ENCODE data around the gene CELA2B. TPM values are rescaled to one million over a fixed set of nuclear protein-coding genes. Genes with fewer than 3 reads are reported as not detected.

Gene CELA2B
- total and polyA plus RNA-seq, 2 of the 8 experiments (the other 6 are each of a cell fraction or from before 2014, with no cell fraction given), result not detected

DNA sequence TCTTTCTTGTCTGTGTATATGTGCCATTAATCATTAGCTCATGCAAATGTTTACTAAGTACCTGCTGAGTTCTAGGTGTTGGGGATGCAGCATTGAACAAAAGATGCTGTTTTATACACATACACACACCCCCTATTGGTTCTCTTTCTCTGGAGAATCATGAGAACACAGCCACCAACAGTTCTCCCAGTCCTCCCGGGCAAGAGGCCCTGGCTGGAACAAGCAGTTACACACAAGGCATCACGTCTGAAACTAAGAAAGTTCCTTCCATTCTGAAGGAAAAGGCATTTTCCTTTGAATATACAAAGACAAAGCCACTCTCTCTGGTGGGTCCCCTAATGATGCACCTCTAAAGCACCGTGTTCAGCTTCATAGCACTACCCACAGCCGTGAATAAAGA, 37.3 kb downstream of the CELA2B start:
- H2AFZ ChIP-seq (ENCODE audit: low read length), result no peak overlapping the region
- no peak overlapping the region for H2BK15ac ChIP-seq (ENCODE audit: low read length)
- H3K79me2 ChIP-seq (ENCODE audit: control insufficient read depth in 1 of 2, insufficient read depth in 2 of 2, low read length in 2 of 2), result peaks cover 0 to 13% of the 10 kb centered on the region in 2 experiments; a peak in 2 of 4 replicates
- H3K14ac ChIP-seq (ENCODE audit: insufficient read length), result no peak overlapping the region
- H2BK120ac ChIP-seq (replicated peaks; ENCODE audit: low read depth, low read length), result no peak overlapping the region
- no peaks in the 10 kb centered on the region for H3K23me2 ChIP-seq (ENCODE audit: low read depth, low read length)
- TF ChIP-seq SIN3A (conservative IDR thresholded peaks at IDR 0.05 in 1 of 2, IDR thresholded peaks at IDR 0.05 in 1 of 2; ENCODE audit: low read depth in 1 of 2, low read length in 2 of 2) (no peak), ATF3 (IDR thresholded peaks at IDR 0.05; ENCODE audit: insufficient read depth, low read depth, low read length) (no peak), KDM1A (IDR thresholded peaks at IDR 0.05; ENCODE audit: borderline replicate concordance, low read length) (no peak), SP4 (IDR thresholded peaks at IDR 0.05; ENCODE audit: low read length) (no peak), POLR2A (IDR thresholded peaks at IDR 0.05; ENCODE audit: control extremely low read depth in 1 of 2, low read depth in 2 of 2, low read length in 2 of 2) (no peak), GTF2F1 (IDR thresholded peaks at IDR 0.05; ENCODE audit: borderline replicate concordance, low read depth, low read length) (no peak), CBX8 (IDR thresholded peaks at IDR 0.05; ENCODE audit: borderline replicate concordance, low read depth, low read length) (no peak), SP1 (IDR thresholded peaks at IDR 0.05; ENCODE audit: low read depth, low read length) (no peak), JUN (IDR thresholded peaks at IDR 0.05; ENCODE audit: low read depth, low read length) (no peak), MAFK (IDR thresholded peaks at IDR 0.05; ENCODE audit: low read depth, low read length) (no peak), SIRT6 (IDR thresholded peaks at IDR 0.05; ENCODE audit: low read length) (no peak), TEAD4 (IDR thresholded peaks at IDR 0.05; ENCODE audit: low read depth, low read length) (no peak), EP300 (IDR thresholded peaks at IDR 0.05; ENCODE audit: borderline replicate concordance in 1 of 2, low read depth in 2 of 2, low read length in 2 of 2) (no peak)
- H3K4me2 ChIP-seq (ENCODE audit: insufficient read depth in 1 of 2, low read depth in 2 of 2, low read length in 2 of 2), result no peak overlapping the region
- no peak overlapping the region for H4K8ac ChIP-seq (ENCODE audit: extremely low read depth, insufficient read depth, low read length)
- peaks cover 6% of the 10 kb centered on the region; the same call in 1 of the 2 replicates for H3K79me1 ChIP-seq (ENCODE audit: low read depth, low read length)
- no peaks in the 10 kb centered on the region for H3K9me3 ChIP-seq (ENCODE audit: insufficient read depth in 2 of 2, low read depth in 1 of 2, low read length in 1 of 2)
- no peak overlapping the region for H2AK5ac ChIP-seq (ENCODE audit: low read depth, low read length)
- no peaks in the 10 kb centered on the region for H4K20me1 ChIP-seq (replicated peaks in 1 of 2; ENCODE audit: control insufficient read depth in 1 of 2, insufficient read depth in 2 of 2, low read length in 2 of 2)
- DNase-seq (ENCODE audit: low read depth in 1 of 2, low spot score in 2 of 2) (no peak), FAIRE-seq (no peak)
- H4K5ac ChIP-seq (ENCODE audit: insufficient read length, low read depth, low read length), result no peak overlapping the region
- H2BK20ac ChIP-seq (ENCODE audit: low read length), result no peak overlapping the region
- H2BK12ac ChIP-seq (ENCODE audit: low read depth, low read length), result no peak overlapping the region
- ChIA-PET POLR2A (ENCODE audit: partially characterized antibody) (interaction anchor here (2.4 kb wide), 1 partner anchor 11 kb away, joined by 7 read pairs; the partner anchor contains the start of gene CASP9), CTCF (ENCODE audit: partially characterized antibody) (interaction anchor here (1.4 kb wide), 1 partner anchor 82 kb away, joined by 3 read pairs; no protein-coding TSS in a partner anchor)
- H3K27ac ChIP-seq (ENCODE audit: low read depth, low read length), result no peak overlapping the region
- peaks cover 0 to 21% (median 6%) of the 10 kb centered on the region in 4 experiments; a peak in 5 of 8 replicates for H3K36me3 ChIP-seq (ENCODE audit: control insufficient read depth in 2 of 4, insufficient read depth in 4 of 4, low read length in 3 of 4)
- 95% methylated on average over 4 of the region's 4 CpGs; no CpG with 5 or more reads in 1 of the 2 experiments for WGBS, 2 experiments (ENCODE audit: extremely low coverage in 1 of 2, insufficient coverage in 1 of 2, insufficient read length in 1 of 2, insufficient replicate concordance in 2 of 2, low coverage in 1 of 2, low lambda C conversion rate in 2 of 2, missing lambda C conversion rate in 1 of 2)
- no peak overlapping the region for H2BK5ac ChIP-seq (ENCODE audit: low read depth, low read length)
- no peak overlapping the region for H3K56ac ChIP-seq (replicated peaks; ENCODE audit: insufficient read length, low read depth, low read length)
- peaks cover 3 to 15% (median 7%) of the 10 kb centered on the region in 4 experiments for H3K4me1 ChIP-seq (replicated peaks in 1 of 4; ENCODE audit: control insufficient read depth in 3 of 4, insufficient read depth in 4 of 4, low read length in 3 of 4)
- H3K9ac ChIP-seq (replicated peaks in 1 of 4; ENCODE audit: extremely low read depth in 1 of 4, low read depth in 3 of 4, low read length in 3 of 4), result no peak overlapping the region
- H3K4ac ChIP-seq (replicated peaks; ENCODE audit: insufficient read length, low read depth, low read length), result no peak overlapping the region
- H3K27me3 ChIP-seq (replicated peaks in 1 of 4; ENCODE audit: control insufficient read depth in 3 of 4, extremely low read depth in 1 of 4, insufficient read depth in 3 of 4, low read length in 3 of 4), result no peaks in the 10 kb centered on the region
- no peak overlapping the region for H3K23ac ChIP-seq (ENCODE audit: insufficient read length)
- no peak overlapping the region for H3K18ac ChIP-seq (ENCODE audit: extremely low read depth, low read length)
- no peak overlapping the region for H3K4me3 ChIP-seq (ENCODE audit: extremely low read depth in 1 of 4, insufficient read depth in 2 of 4, low read depth in 3 of 4, low read length in 4 of 4)
- H4K91ac ChIP-seq (replicated peaks; ENCODE audit: insufficient read length, low read length), result no peak overlapping the region

Measured in H1 (cell line).